ENCODE measurements around the gene C16orf89.
A peak's percentile ranks its signal among the peaks of the same experiment; 100 is the strongest.
"Not testable (repeated sequence)": the region's sequence is repeated elsewhere in the genome, so short reads cannot be mapped to it uniquely, and the experiment has no call there.

Gene C16orf89

DNA sequence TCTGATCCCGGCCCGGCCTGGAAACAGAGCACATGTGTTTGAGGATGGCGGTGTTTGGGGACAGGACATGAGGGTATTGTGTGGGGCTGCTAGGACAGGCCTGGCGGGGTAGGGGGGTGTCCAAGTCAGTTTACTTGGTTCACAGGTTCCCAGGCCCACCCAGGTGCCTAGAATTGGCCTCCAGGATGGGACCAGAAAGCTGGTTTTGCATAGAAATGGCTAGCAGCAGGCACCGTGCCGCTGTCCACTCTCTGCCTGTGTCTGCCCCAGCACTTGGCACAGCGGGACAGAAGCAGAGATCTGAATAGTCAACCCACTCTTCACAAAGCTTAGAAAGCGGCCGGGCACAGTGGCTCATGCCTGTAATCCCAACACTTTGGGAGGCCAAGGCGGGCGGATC, 20.0 kb upstream of the C16orf89 start:
- not testable (repeated sequence) for DNase-seq (ENCODE audit: insufficient read length, low spot score); FAIRE-seq

- not testable (repeated sequence) for FAIRE-seq
Observed at GRCh38 chr16:5084802-5085201, 19.0 kb upstream of the C16orf89 start.

DNA sequence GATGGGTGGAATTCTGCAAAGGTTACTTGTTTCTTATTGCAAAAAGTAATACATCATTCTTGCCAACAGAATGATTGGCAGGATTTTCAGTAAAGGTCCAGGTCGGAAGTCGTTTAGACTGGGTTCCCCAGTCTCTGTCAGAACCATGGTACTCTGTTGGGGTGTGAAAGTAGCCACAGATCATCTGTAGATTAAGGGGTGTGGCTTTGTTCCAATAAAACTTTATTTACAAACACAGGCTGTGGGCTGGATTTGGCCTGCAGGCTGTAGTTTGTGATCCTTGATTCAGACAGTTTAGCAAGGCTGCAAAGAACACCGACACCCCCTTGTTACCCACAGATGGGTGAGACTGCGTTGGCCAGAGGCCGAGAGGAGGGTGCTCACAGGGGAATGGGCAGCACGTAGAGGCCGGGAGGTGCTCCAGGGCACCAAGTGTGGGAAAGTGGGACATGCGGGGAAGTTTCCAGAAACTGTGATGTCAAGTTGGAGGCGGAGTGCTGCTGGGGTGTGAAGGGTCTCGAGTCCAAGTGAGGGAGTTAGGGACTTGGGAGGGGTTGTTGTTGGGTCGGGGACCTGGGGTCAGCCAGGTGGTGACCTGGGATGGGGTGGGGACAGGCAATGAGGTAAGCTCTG, 18.5 kb upstream of the C16orf89 start:
- not testable (repeated sequence) for FAIRE-seq; DNase-seq (ENCODE audit: insufficient read length, low spot score)

More at GRCh38 chr16:5084802-5085201, 19.0 kb upstream of the C16orf89 start:
- DNase-seq (ENCODE audit: insufficient read length, low spot score) = not testable (repeated sequence)

DNA sequence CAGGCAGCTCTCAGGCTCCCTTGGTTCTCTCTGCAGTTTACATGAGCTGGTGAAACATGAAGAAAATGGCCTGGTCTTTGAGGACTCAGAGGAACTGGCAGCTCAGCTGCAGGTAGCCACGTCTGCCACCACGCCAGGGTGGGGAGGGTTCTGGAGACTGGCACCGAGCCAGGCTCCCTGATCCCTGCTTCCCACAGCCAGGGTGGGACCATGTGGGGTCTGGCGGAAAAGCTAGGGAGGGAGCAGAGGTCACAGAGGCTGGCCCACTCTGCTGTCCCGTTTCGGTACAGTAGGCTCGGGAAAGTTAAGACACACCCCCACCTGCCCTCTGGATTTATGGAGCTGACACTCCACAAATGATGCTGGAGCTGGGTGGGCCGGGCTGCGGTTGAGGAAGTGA, 17.9 kb upstream of the C16orf89 start:
- FAIRE-seq; DNase-seq (ENCODE audit: insufficient read length, low spot score): not testable (repeated sequence)

- FAIRE-seq; DNase-seq (ENCODE audit: insufficient read length, low spot score): not testable (repeated sequence)
Observed at GRCh38 chr16:5080996-5081395, 15.2 kb upstream of the C16orf89 start.

GRCh38 chr16:5080461-5080860, 14.7 kb upstream of the C16orf89 start:
- not testable (repeated sequence) for FAIRE-seq; DNase-seq (ENCODE audit: insufficient read length, low spot score)

- DNase-seq (ENCODE audit: insufficient read length, low spot score) (no peak), FAIRE-seq (no peak)
- no peak for TF ChIP-seq POLR2A (IDR thresholded peaks at IDR 0.05; ENCODE audit: low read depth, low read length)
Observed at GRCh38 chr16:5078626-5079025, 12.9 kb upstream of the C16orf89 start.

DNA sequence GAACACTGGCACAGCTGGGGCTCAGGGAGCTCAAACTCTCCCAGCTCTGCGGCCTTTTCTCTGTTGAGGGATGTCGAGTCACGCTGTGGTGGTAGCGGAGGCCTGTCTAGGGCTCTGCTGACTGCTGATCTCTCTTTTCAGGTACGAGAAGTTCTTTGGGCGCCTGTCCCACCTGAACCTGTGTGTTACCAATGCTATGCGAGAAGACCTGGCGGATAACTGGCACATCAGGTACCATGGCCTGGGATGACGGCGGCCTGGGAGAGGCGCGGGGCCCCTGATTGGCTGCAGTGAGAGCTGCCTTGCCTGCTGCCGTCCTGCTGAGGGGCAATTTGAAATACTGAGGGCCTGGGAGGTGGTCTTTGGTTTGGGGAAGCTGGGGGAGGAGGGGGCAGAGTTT, 11.5 kb upstream of the C16orf89 start:
- FAIRE-seq (no peak), DNase-seq (ENCODE audit: insufficient read length, low spot score) (no peak)
- no peak for TF ChIP-seq POLR2A (IDR thresholded peaks at IDR 0.05; ENCODE audit: low read depth, low read length)

DNA sequence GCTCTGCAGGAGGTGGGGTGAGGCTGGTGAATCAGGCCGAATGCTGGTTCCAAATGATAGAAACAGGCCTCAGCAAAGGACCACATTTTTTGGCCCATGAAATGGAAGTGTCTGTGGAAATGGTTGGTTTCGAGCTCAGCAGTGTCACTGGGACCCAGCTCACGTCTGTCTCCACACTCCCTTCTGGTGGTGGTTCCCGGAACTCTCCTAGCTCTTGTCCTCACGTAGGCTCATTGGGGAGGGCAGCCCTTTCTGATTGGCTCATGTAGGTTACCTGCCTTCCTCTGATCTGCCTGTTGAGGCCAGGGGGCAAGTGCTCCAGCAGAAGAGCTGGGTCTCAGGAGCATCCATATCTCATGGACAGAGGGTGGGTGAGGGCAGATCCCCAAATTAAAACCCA, 9.9 kb upstream of the C16orf89 start:
- no peak for DNase-seq (ENCODE audit: insufficient read length, low spot score)
- no peak for FAIRE-seq
- TF ChIP-seq POLR2A (IDR thresholded peaks at IDR 0.05; ENCODE audit: low read depth, low read length) = no peak

- not testable (repeated sequence) for FAIRE-seq; DNase-seq (ENCODE audit: insufficient read length, low spot score)
Observed at GRCh38 chr16:5073771-5074170, 8.0 kb upstream of the C16orf89 start.

GRCh38 chr16:5073279-5073629, 7.5 kb upstream of the C16orf89 start:
- no peak for TF ChIP-seq POLR2A (IDR thresholded peaks at IDR 0.05; ENCODE audit: low read depth, low read length)
- DNase-seq (ENCODE audit: insufficient read length, low spot score) = no peak
- no peak for FAIRE-seq

DNA sequence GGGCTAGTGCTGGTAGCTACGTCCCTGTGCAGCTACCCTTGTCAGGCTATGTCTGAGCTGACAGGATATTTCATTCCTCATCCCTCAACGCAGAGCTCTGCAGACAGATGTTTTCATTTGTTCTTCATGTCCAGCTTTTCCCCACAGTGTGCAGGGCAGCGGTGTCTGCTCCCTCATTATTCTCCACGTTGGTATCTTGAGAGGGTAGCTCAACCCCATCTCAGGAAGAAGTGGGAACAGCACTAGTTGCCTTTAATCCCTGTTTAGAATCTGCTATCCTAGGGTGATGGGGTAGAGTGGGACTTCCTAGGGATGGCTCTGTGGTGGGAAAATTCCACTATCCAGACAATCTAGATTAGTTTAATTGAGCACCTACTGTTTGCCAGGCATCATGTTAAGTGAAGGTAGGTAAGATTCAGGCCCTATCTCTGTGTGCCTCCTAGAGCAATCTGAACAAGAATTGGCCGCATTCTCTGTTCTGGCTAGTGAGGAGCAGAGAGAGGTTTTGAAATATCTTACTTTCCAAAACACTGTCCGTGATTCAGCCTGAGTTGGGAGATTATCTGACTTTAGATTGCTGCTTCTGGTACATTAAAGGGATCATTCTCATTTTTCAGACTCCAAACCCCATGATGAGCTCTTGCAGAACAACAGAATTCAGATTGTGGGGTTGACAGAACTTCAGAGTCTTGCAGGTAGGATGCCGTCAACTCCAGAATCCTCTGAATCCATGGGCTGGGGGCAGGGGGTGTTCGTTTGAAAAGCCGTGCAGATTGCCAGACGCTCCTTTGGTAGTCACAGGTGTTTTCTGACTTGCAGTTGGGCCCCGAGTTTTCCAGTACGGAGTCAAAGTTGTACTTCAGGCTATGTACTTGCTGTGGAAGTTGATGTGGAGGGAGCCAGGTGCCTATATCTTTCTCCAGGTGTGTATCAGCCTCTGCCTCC, 6.8 kb upstream of the C16orf89 start:
- no peak for FAIRE-seq
- TF ChIP-seq POLR2A (IDR thresholded peaks at IDR 0.05; ENCODE audit: low read depth, low read length) = no peak
- DNase-seq (ENCODE audit: insufficient read length, low spot score) = no peak

DNA sequence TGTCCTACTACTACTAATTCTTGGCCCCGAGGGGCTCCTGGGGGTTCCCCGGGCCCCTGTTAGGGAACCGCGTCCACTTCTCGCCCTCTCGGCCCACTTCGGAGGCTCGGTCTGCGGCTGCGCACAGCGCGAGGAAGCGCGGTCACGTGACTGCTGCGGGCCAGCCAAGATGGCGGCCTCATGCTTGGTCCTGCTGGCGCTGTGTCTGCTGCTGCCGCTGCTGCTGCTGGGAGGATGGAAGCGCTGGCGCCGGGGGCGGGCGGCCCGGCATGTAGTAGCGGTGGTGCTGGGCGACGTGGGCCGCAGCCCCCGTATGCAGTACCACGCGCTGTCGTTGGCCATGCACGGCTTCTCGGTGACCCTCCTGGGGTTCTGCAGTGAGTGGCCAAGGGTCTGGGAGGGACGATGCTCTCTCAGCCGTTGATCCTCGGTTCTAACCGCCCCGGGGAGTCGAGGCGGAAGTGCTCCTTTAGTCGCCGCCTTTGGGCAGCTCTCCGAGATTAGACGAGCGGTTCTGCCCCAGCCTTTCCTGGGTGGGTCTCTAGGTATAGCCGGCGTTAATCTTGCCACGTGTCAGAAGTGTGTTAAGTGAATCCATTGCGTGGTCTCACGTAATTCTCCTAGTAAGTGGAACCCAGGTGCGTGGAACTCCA, 6.1 kb upstream of the C16orf89 start, which contains the start of gene ALG1:
Gene ALG1, plus strand, starts transcription at position 163 of the 653 bp plus-strand sequence. Its CDS starts 7 bp downstream, at position 170.
- FAIRE-seq (no peak), DNase-seq (ENCODE audit: insufficient read length, low spot score) (peak; percentile 90)
- TF ChIP-seq POLR2A (IDR thresholded peaks at IDR 0.05; ENCODE audit: low read depth, low read length) = peak; percentile 98

GRCh38 chr16:5071341-5071680, 5.6 kb upstream of the C16orf89 start:
- TF ChIP-seq POLR2A (IDR thresholded peaks at IDR 0.05; ENCODE audit: low read depth, low read length) = no peak
- no peak for FAIRE-seq

More at GRCh38 chr16:5071341-5071680, 5.6 kb upstream of the C16orf89 start:
- DNase-seq (ENCODE audit: insufficient read length, low spot score) = no peak
